K562 (cell line): ENCODE measurements around the gene NXT1. TPM values are rescaled to one million over a fixed set of nuclear protein-coding genes. Genes with fewer than 3 reads are reported as not detected.

Source experiments
- ARID4B ChIP-seq: sonication (generic); formaldehyde crosslinking; IDR thresholded peaks from 2 replicates; pipeline ENCODE4 v1.8.0; 2022; ENCODE audit warnings: mild to moderate bottlenecking, missing genetic modification reagents
- EWSR1 ChIP-seq: fragments of 450-650 bp; IDR thresholded peaks from 2 replicates; pipeline ENCODE4 v1.6.1; 2018; ENCODE audit warnings: borderline replicate concordance, mild to moderate bottlenecking, low read depth, moderate library complexity; ENCODE audit not compliant: partially characterized antibody
- HOMEZ ChIP-seq: fragments of 250-450 bp; sonication (Bioruptor Pico); IDR thresholded peaks from 2 replicates; pipeline ENCODE4 v1.4.0; 2020; ENCODE audit warnings: mild to moderate bottlenecking, moderate library complexity
- TCF15 ChIP-seq: fragments of 250-450 bp; sonication (Bioruptor Pico); IDR thresholded peaks from 2 replicates; pipeline ENCODE4 v1.8.0; 2022; ENCODE audit warnings: moderate library complexity, mild to moderate bottlenecking, inconsistent platforms
- TRIM28 ChIP-seq: fragments of 450-650 bp; IDR thresholded peaks from 2 replicates; pipeline ENCODE4 v1.6.1; 2017
- ZBTB17 ChIP-seq: fragments of 450-650 bp; formaldehyde crosslinking; IDR thresholded peaks from 2 replicates; pipeline ENCODE4 v1.4.0; 2020; ENCODE audit warnings: mild to moderate bottlenecking
- polyA plus RNA-seq, 8 experiments: library from polyadenylated mRNA; depleted of rRNA in 4 of 8; stranded (reverse) in 5 of 8; unstranded in 3 of 8; fragments of >200 nt; fragmentation: Nextera tagmentation in 2 of 8; fragmentation: Illumina TruSeq in 1 of 8; extraction: Ambion mirVana in 2 of 8; extraction: Trizol in 1 of 8; gene quantifications; 2 replicates each; pipeline versions ENCODE4 v1.2.1 to v1.2.3, GENCODE V29; 2011 to 2014; ENCODE audit warnings: inconsistent platforms in 1 of 8, missing spikeins in 1 of 8
- total RNA-seq, 7 experiments: library from RNA; depleted of rRNA in 6 of 7; stranded (reverse); fragments of >200 nt in 6 of 7; fragmentation: Illumina TruSeq in 2 of 7; extraction: Trizol in 2 of 7; gene quantifications; 2 replicates each; pipeline versions ENCODE4 v1.2.1 to v1.2.3, GENCODE V29; 2011 to 2021; ENCODE audit warnings: low replicate concordance in 1 of 7
- TF ChIP-seq, protein P1 (sequence below), 3 experiments: IDR thresholded peaks in 2 of 3; conservative IDR thresholded peaks in 1 of 3; 2 replicates each; pipeline ENCODE4 v1.5.1; 2011 to 2012; ENCODE audit warnings: low read length in 3 of 3, mild to moderate bottlenecking in 3 of 3, control low read depth in 2 of 3, improper control_type of control experiment in 1 of 3, inconsistent platforms in 1 of 3, low read depth in 1 of 3, mixed read lengths in 1 of 3, moderate library complexity in 1 of 3; ENCODE audit not compliant: insufficient read depth in 2 of 3
- TF ChIP-seq, protein P2 (sequence below): fragments of 450-650 bp; formaldehyde crosslinking; IDR thresholded peaks from 2 replicates; pipeline ENCODE4 v1.4.0; 2022; ENCODE audit warnings: missing genetic modification characterization

The NXT1 gene
- total and polyA plus RNA-seq, 9 of the 15 experiments (the other 6 are each of a cell fraction or from before 2014, with no cell fraction given): 7.7 to 50.9 (median 35.6) TPM

DNA sequence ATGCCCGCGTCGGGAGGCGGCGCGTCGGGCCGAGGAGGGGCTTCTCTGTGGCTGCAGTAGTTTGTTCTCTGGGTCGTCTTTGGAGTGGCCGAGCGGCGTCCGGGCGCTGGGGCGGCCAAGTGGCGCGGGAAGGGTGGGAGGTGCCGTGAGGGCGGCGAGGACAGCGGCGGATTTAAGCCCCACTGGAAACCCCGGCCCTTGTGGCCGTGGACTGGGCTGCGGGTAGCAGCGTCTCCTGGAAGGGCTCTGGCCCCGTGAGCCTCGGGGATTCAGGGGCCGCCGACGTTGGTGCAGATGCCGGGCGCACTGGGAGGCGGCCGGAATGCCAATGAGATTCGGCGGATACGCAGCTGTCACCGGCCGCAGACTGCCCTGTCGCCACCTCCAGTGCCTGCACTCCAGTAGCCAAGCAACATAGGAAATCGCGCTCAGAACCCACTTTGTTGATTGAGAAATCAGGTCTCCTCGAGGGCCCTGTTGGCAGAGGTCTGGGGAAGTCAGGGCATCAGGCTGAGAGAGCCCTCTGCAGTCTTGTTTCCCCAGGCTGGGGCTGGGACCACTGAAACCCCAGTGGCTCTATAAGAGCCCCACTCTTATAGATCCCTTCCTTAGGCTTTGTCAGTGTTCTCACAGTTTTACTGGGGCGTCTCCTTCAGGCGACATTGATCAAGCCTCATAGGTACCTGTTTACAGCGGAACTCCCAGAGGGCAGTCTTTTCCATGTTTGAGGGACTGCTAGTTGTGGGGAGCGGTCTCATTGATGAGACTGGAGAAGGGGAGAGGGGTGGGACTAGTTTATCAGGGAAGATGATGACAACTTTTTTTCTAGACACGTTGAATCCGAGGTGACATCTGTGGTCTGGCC lies 12.0 kb downstream of the NXT1 start (continued):
- no peak for TF ChIP-seq ARID4B
- TF ChIP-seq ZBTB17 (CRISPR knock-in tag): no peak
- no peak for TF ChIP-seq TRIM28
- TF ChIP-seq, protein P1, sequence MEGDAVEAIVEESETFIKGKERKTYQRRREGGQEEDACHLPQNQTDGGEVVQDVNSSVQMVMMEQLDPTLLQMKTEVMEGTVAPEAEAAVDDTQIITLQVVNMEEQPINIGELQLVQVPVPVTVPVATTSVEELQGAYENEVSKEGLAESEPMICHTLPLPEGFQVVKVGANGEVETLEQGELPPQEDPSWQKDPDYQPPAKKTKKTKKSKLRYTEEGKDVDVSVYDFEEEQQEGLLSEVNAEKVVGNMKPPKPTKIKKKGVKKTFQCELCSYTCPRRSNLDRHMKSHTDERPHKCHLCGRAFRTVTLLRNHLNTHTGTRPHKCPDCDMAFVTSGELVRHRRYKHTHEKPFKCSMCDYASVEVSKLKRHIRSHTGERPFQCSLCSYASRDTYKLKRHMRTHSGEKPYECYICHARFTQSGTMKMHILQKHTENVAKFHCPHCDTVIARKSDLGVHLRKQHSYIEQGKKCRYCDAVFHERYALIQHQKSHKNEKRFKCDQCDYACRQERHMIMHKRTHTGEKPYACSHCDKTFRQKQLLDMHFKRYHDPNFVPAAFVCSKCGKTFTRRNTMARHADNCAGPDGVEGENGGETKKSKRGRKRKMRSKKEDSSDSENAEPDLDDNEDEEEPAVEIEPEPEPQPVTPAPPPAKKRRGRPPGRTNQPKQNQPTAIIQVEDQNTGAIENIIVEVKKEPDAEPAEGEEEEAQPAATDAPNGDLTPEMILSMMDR (IDR thresholded peaks at IDR 0.05 in 2 of 3, conservative IDR thresholded peaks at IDR 0.05 in 1 of 3; ENCODE audit: insufficient read depth in 2 of 3, low read depth in 1 of 3, low read length in 3 of 3): peak; percentile 9 to 21 (median 19); a peak in 1 of 6 replicates
- no peak for TF ChIP-seq EWSR1
- TF ChIP-seq HOMEZ (CRISPR knock-in tag): no peak
- TF ChIP-seq TCF15 (CRISPR knock-in tag): no peak
- TF ChIP-seq, protein P2, sequence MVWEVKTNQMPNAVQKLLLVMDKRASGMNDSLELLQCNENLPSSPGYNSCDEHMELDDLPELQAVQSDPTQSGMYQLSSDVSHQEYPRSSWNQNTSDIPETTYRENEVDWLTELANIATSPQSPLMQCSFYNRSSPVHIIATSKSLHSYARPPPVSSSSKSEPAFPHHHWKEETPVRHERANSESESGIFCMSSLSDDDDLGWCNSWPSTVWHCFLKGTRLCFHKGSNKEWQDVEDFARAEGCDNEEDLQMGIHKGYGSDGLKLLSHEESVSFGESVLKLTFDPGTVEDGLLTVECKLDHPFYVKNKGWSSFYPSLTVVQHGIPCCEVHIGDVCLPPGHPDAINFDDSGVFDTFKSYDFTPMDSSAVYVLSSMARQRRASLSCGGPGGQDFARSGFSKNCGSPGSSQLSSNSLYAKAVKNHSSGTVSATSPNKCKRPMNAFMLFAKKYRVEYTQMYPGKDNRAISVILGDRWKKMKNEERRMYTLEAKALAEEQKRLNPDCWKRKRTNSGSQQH (CRISPR knock-in tag): 0 out of 2 replicates have a peak, but pooled peaks have one; percentile 16
